HEK293 (cell line): ENCODE data around the gene TRIM49B.
"Not testable (repeated sequence)": the region's sequence is repeated elsewhere in the genome, so short reads cannot be mapped to it uniquely, and the experiment has no call there.

ENCODE experiments used
- ZNF121 ChIP-seq: fragments of 450-650 bp; formaldehyde crosslinking; IDR thresholded peaks from 2 replicates; pipeline ENCODE4 v1.5.1; 2016; ENCODE audit warnings: missing biosample characterization, missing genetic modification characterization
- ZNF138 ChIP-seq: fragments of 450-650 bp; formaldehyde crosslinking; IDR thresholded peaks from 2 replicates; pipeline ENCODE4 v1.5.1; 2016; ENCODE audit warnings: missing biosample characterization, missing genetic modification characterization, borderline replicate concordance
- ZNF837 ChIP-seq: fragments of 450-650 bp; formaldehyde crosslinking; IDR thresholded peaks from 2 replicates; pipeline ENCODE4 v1.5.1; 2016; ENCODE audit warnings: missing biosample characterization, missing genetic modification characterization
- TF ChIP-seq, protein P1 (sequence below): fragments of 450-650 bp; IDR thresholded peaks from 2 replicates; pipeline ENCODE4 v1.5.1; 2018; ENCODE audit warnings: missing biosample characterization, mild to moderate bottlenecking, missing genetic modification characterization
- TF ChIP-seq, protein P2 (sequence below): fragments of 450-650 bp; formaldehyde crosslinking; IDR thresholded peaks from 2 replicates; pipeline ENCODE4 v1.5.1; 2016; ENCODE audit warnings: missing biosample characterization, missing genetic modification characterization

DNA sequence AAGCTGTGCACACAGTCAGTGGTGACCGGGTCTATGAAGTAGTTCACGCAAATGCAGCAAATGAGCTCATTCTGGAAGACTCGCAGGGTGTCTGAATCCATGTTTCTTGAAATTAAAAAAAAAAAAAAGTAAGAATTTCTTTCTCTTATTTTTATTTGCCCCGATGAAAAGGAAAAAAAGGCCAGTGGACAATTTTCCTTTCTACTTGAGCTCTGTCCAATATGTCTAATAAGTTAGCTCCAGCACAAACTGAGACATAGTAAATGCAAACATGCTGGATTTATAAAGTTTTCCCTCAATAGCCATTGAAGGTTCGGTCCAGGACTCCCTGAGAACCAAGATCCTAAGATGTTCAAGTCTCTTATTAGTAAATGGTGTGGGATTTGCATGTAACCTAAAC is 30.4 kb downstream of the TRIM49B start, which contains the start of gene TRIM64C:
- not testable (repeated sequence) for TF ChIP-seq ZNF837 (tag by site-specific recombination); ZNF121; ZNF138 (tag by site-specific recombination)
- TF ChIP-seq, protein P1, sequence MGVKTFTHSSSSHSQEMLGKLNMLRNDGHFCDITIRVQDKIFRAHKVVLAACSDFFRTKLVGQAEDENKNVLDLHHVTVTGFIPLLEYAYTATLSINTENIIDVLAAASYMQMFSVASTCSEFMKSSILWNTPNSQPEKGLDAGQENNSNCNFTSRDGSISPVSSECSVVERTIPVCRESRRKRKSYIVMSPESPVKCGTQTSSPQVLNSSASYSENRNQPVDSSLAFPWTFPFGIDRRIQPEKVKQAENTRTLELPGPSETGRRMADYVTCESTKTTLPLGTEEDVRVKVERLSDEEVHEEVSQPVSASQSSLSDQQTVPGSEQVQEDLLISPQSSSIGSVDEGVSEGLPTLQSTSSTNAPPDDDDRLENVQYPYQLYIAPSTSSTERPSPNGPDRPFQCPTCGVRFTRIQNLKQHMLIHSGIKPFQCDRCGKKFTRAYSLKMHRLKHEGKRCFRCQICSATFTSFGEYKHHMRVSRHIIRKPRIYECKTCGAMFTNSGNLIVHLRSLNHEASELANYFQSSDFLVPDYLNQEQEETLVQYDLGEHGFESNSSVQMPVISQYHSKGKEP (tag by site-specific recombination): not testable (repeated sequence)
- TF ChIP-seq, protein P2, sequence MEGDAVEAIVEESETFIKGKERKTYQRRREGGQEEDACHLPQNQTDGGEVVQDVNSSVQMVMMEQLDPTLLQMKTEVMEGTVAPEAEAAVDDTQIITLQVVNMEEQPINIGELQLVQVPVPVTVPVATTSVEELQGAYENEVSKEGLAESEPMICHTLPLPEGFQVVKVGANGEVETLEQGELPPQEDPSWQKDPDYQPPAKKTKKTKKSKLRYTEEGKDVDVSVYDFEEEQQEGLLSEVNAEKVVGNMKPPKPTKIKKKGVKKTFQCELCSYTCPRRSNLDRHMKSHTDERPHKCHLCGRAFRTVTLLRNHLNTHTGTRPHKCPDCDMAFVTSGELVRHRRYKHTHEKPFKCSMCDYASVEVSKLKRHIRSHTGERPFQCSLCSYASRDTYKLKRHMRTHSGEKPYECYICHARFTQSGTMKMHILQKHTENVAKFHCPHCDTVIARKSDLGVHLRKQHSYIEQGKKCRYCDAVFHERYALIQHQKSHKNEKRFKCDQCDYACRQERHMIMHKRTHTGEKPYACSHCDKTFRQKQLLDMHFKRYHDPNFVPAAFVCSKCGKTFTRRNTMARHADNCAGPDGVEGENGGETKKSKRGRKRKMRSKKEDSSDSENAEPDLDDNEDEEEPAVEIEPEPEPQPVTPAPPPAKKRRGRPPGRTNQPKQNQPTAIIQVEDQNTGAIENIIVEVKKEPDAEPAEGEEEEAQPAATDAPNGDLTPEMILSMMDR (tag by site-specific recombination): not testable (repeated sequence)
